Naive B cell (primary cell): ENCODE results near the gene TSHZ2. TPM values are rescaled to one million over a fixed set of nuclear protein-coding genes. Genes with fewer than 3 reads are reported as not detected.

Experiments
- ATAC-seq, 2 donors: fragments of 150-1000 bp; cut with Tn5 transposase; 2 replicates each; pipeline ENCODE4 v1.10.0; 2021; ENCODE audit warnings: low read depth in 2 of 2, mild to moderate bottlenecking in 2 of 2, moderate library complexity in 2 of 2
- DNase-seq: peaks from one replicate; pipeline ENCODE4 v3.0.0; 2022
- H3K27ac Mint-ChIP-seq, 6 donors: one replicate each; pipeline ENCODE4 v1.8.0; 2020 to 2022; ENCODE audit warnings: mild to moderate bottlenecking in 6 of 6, mixed read lengths in 6 of 6, moderate library complexity in 5 of 6, inconsistent platforms in 2 of 6
- H3K27me3 Mint-ChIP-seq, 3 donors: one replicate each; pipeline ENCODE4 v1.8.0; 2021 to 2022; ENCODE audit warnings: mixed read lengths in 3 of 3, mild to moderate bottlenecking in 1 of 3
- H3K36me3 Mint-ChIP-seq, 2 donors: one replicate each; pipeline ENCODE4 v1.8.0; 2020 to 2022; ENCODE audit warnings: mixed read lengths in 2 of 2, inconsistent platforms in 1 of 2, mild to moderate bottlenecking in 1 of 2
- H3K4me1 Mint-ChIP-seq, 3 donors: one replicate each; pipeline ENCODE4 v1.8.0; 2020 to 2022; ENCODE audit warnings: mixed read lengths in 3 of 3, inconsistent platforms in 1 of 3, mild to moderate bottlenecking in 1 of 3, moderate library complexity in 1 of 3
- H3K4me3 Mint-ChIP-seq, 8 donors: one replicate each; pipeline ENCODE4 v1.8.0; 2020 to 2022; ENCODE audit warnings: mild to moderate bottlenecking in 8 of 8, mixed read lengths in 8 of 8, moderate library complexity in 8 of 8, inconsistent platforms in 2 of 8
- H3K9me3 Mint-ChIP-seq, 7 donors: one replicate each; pipeline ENCODE4 v1.8.0; 2020 to 2022; ENCODE audit warnings: mixed read lengths in 7 of 7, mild to moderate bottlenecking in 5 of 7, inconsistent platforms in 2 of 7, moderate library complexity in 1 of 7
- polyA plus RNA-seq, 6 donors: library from polyadenylated mRNA; unstranded; fragments of 300-500 nt; fragmentation: Illumina TruSeq; gene quantifications; one replicate each; pipeline ENCODE4 v1.2.3, GENCODE V29; 2021; ENCODE audit warnings: low read depth in 6 of 6

The TSHZ2 gene
- polyA plus RNA-seq, 6 donors from 2014 or later, result 0.04 to 0.32 (median 0.13) TPM; not detected in 2

DNA sequence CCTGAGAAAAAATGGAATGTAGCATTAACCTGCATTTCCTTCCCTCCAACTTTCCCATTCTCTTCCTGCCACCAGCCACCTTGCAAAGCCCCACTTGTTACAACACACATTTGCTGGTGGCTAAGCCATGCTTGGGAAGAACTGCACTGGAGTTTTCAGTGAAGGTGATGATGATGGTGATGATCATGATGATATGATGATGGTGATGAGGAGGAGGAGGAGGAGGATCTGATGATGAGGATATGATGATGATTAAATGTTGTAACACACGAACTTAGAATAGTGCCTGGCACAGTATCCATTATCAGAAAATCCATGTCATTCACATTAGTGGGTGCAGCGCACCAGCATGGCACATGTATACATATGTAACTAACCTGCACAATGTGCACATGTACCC is 297.2 kb downstream of the TSHZ2 start:
- no peak overlapping the region for H3K4me3 Mint-ChIP-seq
- no peak overlapping the region for H3K27ac Mint-ChIP-seq
- H3K27me3 Mint-ChIP-seq, result peaks cover 35 to 50% (median 43%) of the 10 kb centered on the region in 3 donors
- H3K4me1 Mint-ChIP-seq, result no peaks in the 10 kb centered on the region
- no peaks in the 10 kb centered on the region for H3K9me3 Mint-ChIP-seq
- H3K36me3 Mint-ChIP-seq, result no peaks in the 10 kb centered on the region
- ATAC-seq (no peak), DNase-seq (no peak)

GRCh38 chr20:53270792-53271375 is 298.7 kb downstream of the TSHZ2 start:
- DNase-seq, result no peak
- Mint-ChIP-seq H3K27ac (peak overlapping the region in 1 of 6 donors; percentile 15), H3K4me1 (no peaks in the 10 kb centered on the region), H3K36me3 (no peaks in the 10 kb centered on the region), H3K4me3 (no peak overlapping the region), H3K9me3 (no peaks in the 10 kb centered on the region), H3K27me3 (peaks cover 28 to 41% (median 29%) of the 10 kb centered on the region in 3 donors)
- no peak for ATAC-seq

GRCh38 chr20:53274365-53274764 is 302.2 kb downstream of the TSHZ2 start:
- no peak for DNase-seq
- H3K4me3 Mint-ChIP-seq, result peak overlapping the region in 1 of 8 donors; percentile 35
- peaks cover 15 to 31% (median 25%) of the 10 kb centered on the region in 3 donors for H3K27me3 Mint-ChIP-seq
- no peak for ATAC-seq
- H3K4me1 Mint-ChIP-seq, result no peaks in the 10 kb centered on the region
- H3K9me3 Mint-ChIP-seq, result peaks cover 0 to 3% (median 0%) of the 10 kb centered on the region in 7 donors
- no peak overlapping the region for H3K27ac Mint-ChIP-seq
- no peaks in the 10 kb centered on the region for H3K36me3 Mint-ChIP-seq

GRCh38 chr20:53274807-53275206 is 302.6 kb downstream of the TSHZ2 start:
- H3K27me3 Mint-ChIP-seq, result peaks cover 15 to 36% (median 25%) of the 10 kb centered on the region in 3 donors
- no peak for DNase-seq
- no peak for ATAC-seq
- no peaks in the 10 kb centered on the region for H3K36me3 Mint-ChIP-seq
- peak overlapping the region in 1 of 8 donors; percentile 31 for H3K4me3 Mint-ChIP-seq
- H3K4me1 Mint-ChIP-seq, result no peaks in the 10 kb centered on the region
- no peak overlapping the region for H3K27ac Mint-ChIP-seq
- peaks cover 0 to 3% (median 2%) of the 10 kb centered on the region in 7 donors for H3K9me3 Mint-ChIP-seq

DNA sequence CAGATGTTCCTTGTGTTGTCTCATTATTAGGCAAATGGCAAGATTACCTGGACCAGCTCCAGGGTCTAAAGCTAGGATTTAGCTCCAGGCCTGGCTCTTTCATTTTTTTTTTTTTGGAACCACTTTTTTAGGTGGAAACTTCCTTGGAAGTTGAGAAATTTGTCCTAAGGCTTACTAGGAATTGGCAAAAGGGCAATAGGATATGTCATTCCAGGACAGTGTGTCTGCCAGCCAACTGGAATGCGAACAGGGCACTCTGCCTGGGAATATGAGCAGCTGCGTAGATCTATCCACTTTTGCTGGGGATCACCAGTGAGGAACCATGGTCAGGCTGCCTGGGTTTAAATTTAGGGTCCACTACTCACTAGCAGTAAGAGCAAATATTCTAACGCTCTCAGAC is 304.0 kb downstream of the TSHZ2 start:
- Mint-ChIP-seq H3K27me3 (peaks cover 15 to 34% (median 29%) of the 10 kb centered on the region in 3 donors), H3K9me3 (peaks cover 0 to 3% (median 2%) of the 10 kb centered on the region in 7 donors), H3K4me1 (no peaks in the 10 kb centered on the region), H3K27ac (no peak overlapping the region), H3K4me3 (no peak overlapping the region), H3K36me3 (no peaks in the 10 kb centered on the region)
- DNase-seq, result no peak
- no peak for ATAC-seq

DNA sequence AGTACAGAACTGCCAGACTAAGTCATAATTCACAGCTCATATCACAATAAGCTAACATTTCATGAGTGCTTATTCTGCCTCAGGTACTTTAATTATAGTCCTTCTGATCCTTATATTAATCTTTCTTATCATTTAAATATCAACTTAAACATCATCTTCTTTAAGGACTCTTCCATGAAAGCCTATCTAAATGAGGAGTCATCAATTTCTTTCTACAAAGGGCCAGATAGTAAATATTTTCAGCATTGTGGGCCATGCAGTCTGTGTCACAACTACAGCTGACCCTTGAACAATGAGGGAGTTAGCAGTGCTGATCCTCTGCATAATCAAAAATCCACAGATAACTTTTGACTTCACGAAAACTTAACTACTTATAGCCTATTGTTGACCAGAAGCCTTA is 306.4 kb downstream of the TSHZ2 start:
- Mint-ChIP-seq H3K27me3 (peaks cover 0 to 22% (median 20%) of the 10 kb centered on the region in 3 donors), H3K27ac (no peak overlapping the region), H3K9me3 (peaks cover 0 to 3% (median 2%) of the 10 kb centered on the region in 7 donors), H3K36me3 (no peaks in the 10 kb centered on the region), H3K4me1 (no peaks in the 10 kb centered on the region), H3K4me3 (no peak overlapping the region)
- ATAC-seq (no peak), DNase-seq (no peak)

DNA sequence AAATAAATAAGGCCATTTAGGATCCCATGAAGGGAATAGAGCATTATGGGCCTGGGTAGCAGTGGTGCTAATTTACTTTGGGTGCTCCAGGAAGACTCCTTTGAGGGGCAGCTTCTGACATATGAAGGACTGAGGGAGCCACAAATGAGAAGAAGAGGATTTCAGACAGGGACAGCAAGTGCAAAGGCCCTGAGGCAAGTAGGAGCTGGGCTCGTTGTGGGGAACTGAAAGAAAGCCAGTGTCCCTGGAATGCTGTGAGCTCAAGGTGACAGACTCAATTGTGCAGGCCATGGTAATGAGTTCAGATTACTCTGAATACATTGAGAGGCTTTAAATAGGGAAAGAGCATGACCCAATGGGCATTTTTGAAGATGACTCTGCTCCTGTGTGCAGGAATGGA is 307.6 kb downstream of the TSHZ2 start:
- no peak for DNase-seq
- Mint-ChIP-seq H3K27ac (peak overlapping the region in 1 of 6 donors; percentile 23), H3K4me3 (no peak overlapping the region), H3K9me3 (peaks cover 0 to 3% (median 2%) of the 10 kb centered on the region in 7 donors), H3K4me1 (no peaks in the 10 kb centered on the region), H3K36me3 (no peaks in the 10 kb centered on the region), H3K27me3 (peaks cover 0 to 29% (median 28%) of the 10 kb centered on the region in 3 donors)
- no peak for ATAC-seq

- Mint-ChIP-seq H3K9me3 (peaks cover 0 to 3% (median 2%) of the 10 kb centered on the region in 7 donors), H3K27ac (no peak overlapping the region)
- ATAC-seq, result no peak
Measured at GRCh38 chr20:53281557-53282117, 309.5 kb downstream of the TSHZ2 start.

DNA sequence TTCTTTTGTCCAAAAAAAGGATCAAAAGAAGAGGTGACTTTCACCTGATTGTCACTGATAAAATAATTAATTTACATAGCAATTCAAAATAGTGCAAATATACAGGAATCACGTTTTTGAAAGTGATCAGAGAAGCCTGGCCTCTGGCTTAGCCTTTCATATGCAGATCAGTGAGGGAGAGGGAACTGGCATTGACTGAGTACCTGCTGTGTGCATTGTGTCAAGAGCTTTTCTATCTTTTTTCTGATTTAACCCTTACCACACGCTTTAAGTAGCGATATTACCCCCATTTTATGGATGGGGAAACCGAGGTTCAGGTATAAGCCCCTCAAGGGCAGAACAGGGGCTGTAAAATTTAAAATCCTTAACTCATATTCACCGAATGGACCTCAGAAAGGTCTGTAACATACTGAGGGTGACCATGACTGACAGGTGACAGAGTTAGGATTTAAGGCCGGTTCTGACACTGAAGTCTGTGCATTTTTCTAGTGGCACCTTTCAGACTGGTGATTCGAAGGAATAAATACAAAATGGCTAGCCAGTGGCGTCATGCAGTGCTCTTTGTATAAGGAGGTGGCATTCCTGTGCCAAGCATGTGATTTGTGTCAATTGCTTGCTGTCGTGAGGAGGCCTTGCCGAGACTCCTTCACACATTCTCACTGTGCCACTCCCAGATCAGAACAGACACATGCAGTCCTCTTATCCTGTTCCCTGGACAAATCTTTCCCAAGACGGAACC is 310.2 kb downstream of the TSHZ2 start:
- peaks cover 0 to 3% (median 2%) of the 10 kb centered on the region in 7 donors for H3K9me3 Mint-ChIP-seq
- no peaks in the 10 kb centered on the region for H3K4me1 Mint-ChIP-seq
- H3K27ac Mint-ChIP-seq, result no peak overlapping the region
- no peaks in the 10 kb centered on the region for H3K36me3 Mint-ChIP-seq
- peaks cover 3 to 40% (median 37%) of the 10 kb centered on the region in 3 donors for H3K27me3 Mint-ChIP-seq
- DNase-seq (no peak), ATAC-seq (no peak)
- no peak overlapping the region for H3K4me3 Mint-ChIP-seq

More at GRCh38 chr20:53281557-53282117, 309.5 kb downstream of the TSHZ2 start:
- Mint-ChIP-seq H3K27me3 (peaks cover 3 to 37% (median 32%) of the 10 kb centered on the region in 3 donors), H3K36me3 (no peaks in the 10 kb centered on the region), H3K4me3 (peak overlapping the region in 1 of 8 donors; percentile 63), H3K4me1 (no peaks in the 10 kb centered on the region)
- DNase-seq, result no peak

GRCh38 chr20:53283011-53283410 is 310.9 kb downstream of the TSHZ2 start:
- DNase-seq (no peak), ATAC-seq (no peak)
- Mint-ChIP-seq H3K4me3 (no peak overlapping the region), H3K9me3 (peaks cover 0 to 3% (median 2%) of the 10 kb centered on the region in 7 donors), H3K4me1 (no peaks in the 10 kb centered on the region), H3K27me3 (peaks cover 3 to 39% (median 37%) of the 10 kb centered on the region in 3 donors), H3K36me3 (no peaks in the 10 kb centered on the region), H3K27ac (no peak overlapping the region)

GRCh38 chr20:53283597-53283996 is 311.4 kb downstream of the TSHZ2 start:
- Mint-ChIP-seq H3K36me3 (no peaks in the 10 kb centered on the region), H3K9me3 (peaks cover 0 to 3% (median 0%) of the 10 kb centered on the region in 7 donors), H3K27ac (no peak overlapping the region), H3K4me3 (no peak overlapping the region), H3K4me1 (no peaks in the 10 kb centered on the region), H3K27me3 (peaks cover 3 to 37% (median 34%) of the 10 kb centered on the region in 3 donors)
- ATAC-seq, result no peak
- DNase-seq, result no peak

DNA sequence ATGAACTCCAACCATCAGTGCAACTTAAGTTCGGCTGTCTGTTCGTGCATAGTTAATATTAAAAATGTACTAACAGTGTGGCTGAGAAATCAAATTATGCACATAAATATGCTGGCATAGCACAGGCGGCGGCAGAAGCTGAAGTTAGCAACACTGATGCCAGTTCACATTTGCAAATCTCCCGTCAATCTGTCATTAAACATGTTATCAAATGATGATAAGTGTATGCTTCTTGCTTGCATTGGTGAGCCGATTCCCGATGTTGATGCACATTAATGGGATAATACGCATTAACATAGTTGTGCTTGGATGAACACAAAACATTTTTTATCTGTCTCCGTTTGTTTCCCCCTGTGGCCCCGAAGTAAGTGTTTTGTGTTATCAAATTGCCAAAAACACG is 312.1 kb downstream of the TSHZ2 start:
- Mint-ChIP-seq H3K9me3 (peaks cover 0 to 3% (median 0%) of the 10 kb centered on the region in 7 donors), H3K36me3 (no peaks in the 10 kb centered on the region), H3K4me1 (no peaks in the 10 kb centered on the region), H3K4me3 (no peak overlapping the region), H3K27ac (no peak overlapping the region), H3K27me3 (peaks cover 3 to 38% (median 34%) of the 10 kb centered on the region in 3 donors)
- ATAC-seq (no peak), DNase-seq (no peak)

GRCh38 chr20:53284696-53285095 is 312.5 kb downstream of the TSHZ2 start:
- peaks cover 3 to 38% (median 34%) of the 10 kb centered on the region in 3 donors for H3K27me3 Mint-ChIP-seq
- peak overlapping the region in 1 of 8 donors; percentile 8 for H3K4me3 Mint-ChIP-seq
- H3K9me3 Mint-ChIP-seq, result peaks cover 0 to 3% (median 0%) of the 10 kb centered on the region in 7 donors
- ATAC-seq (no peak), DNase-seq (no peak)
- no peaks in the 10 kb centered on the region for H3K4me1 Mint-ChIP-seq
- no peak overlapping the region for H3K27ac Mint-ChIP-seq
- no peaks in the 10 kb centered on the region for H3K36me3 Mint-ChIP-seq
